ENCODE data around the gene DMPK.

DMPK gene

DNA sequence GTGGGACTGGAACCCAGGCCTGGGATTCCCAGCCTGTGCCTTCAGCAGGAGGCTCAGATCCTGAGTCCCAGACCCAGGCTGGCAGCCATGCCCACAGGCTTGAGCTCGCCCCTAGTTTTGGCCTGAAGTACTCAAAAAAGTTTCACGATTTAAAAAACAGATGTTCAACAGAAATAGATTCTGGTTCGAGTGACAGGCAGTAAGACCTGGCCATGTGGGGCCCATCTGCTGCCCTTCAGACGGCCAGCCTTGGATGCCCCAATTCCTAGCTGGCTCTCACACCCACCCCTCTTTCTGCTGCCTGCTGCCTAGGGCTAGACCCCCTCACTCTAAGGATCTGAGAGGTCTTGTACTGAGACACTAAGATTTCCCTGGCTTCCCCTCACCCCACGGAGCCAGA is 2.8 kb upstream of the DMPK start:
- no peak for DNase-seq

DNA sequence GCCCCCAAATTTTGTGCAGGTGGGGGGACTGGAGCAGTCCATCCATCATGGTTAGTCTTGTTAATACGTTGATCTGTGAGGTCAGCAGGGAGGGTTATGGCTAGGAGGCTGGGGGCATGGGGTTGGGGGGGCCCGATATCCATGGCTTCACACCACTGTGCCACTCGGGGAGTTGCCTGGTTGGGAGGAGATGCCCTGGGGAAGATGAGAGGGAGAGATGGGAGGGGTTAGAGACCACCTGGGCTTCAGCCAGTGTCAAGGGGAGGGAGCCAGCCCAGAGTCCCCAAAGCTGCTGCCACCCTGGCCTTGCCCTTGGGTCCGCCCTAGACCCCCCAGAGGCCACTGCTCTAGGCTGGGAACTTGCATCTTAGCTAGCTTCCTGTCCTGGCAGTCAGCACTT is 1.8 kb upstream of the DMPK start:
- DNase-seq: no peak

DNA sequence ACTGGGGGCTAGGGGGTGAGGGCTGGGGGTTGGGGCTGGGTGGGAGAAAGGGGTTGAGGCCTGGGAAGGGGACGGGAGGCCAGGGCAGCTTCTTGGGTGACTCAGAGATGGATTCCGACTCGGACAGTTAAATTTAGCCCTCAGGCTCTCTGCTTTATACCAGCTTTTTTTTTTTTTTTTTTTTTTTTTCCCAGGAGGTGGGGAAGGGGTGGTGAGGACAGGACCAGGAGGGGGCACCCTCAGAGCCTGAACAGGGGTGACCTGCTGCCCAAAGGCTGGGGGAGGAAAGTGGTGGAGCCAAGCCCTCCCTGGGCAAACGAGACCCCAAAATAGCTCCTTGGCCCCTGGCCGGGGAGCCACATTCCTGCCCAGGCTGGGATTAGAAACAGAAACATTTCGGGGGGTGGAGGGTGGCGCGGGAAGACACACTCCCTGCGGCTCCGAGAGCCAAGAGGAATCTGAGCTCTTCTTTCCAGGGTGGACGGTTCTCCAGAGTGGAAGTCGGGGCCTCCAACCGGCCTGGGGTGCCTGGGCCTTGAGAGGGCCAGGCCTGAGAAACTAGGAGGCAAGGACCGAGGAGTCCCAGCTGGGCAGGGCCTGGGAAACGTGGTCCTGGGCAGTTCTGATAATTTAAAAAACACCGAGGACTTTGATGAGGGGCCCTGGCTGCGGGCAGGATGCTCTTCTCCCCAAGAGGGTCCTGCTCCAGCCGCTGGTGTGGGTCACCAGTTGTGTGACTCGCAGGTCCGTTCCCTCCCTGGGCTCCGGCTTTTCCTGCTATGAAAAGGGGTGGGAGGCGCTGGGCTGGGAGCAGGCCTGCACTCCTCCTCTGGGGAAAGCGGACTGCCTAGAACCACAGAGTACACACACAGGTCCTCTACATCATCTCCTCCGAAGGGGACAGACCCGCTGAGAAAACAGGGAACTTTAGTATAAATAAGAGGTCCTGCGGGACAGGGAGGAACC is 813 bp upstream of the DMPK start:
- DNase-seq: no peak

DNA sequence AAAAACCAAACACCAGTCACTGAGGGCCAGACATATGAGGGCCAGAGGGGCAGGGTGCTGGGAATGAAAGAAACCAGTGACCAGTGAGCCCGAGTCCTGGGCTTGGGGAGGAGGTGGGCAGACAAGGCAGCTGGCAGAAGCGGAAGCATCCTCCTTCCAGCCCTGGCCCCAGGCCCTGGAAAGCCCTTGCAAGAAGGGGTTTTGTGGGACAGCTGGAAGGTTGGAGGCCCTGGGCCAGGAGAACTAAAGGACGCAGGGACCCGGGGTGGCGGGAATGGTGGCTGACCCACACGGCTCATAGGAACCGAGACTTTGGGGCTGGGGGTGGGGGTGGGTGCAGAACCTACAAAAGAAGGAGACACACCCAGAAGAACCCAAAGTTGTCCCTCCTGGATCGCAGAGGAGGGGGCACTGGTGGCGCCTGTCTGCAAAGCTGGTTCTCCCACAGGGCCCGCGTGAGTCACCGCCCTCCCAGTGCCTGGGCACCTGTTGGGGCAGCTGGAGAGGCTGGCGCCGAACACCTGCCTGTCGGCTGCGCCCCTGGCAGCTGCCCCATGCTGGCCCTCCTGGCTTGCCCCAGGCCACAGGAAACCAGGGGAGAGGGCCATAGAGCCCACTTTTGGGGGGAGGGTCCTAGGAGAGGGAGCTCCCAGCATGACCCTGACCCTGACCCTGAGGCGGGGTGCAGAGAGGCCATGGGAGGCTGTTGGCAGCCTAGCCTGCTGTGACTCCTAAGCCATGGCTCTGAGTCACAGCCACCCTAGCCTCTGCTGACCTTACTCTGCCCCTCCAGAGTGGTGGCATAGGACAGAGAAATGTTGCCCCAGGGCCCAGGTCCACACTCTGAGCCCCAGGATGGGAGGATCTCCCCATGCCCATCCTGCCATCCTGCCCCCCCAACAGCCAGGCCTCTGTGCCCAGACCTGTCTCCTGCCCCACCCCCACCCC is 802 bp downstream of the DMPK start:
- DNase-seq: no peak

DNA sequence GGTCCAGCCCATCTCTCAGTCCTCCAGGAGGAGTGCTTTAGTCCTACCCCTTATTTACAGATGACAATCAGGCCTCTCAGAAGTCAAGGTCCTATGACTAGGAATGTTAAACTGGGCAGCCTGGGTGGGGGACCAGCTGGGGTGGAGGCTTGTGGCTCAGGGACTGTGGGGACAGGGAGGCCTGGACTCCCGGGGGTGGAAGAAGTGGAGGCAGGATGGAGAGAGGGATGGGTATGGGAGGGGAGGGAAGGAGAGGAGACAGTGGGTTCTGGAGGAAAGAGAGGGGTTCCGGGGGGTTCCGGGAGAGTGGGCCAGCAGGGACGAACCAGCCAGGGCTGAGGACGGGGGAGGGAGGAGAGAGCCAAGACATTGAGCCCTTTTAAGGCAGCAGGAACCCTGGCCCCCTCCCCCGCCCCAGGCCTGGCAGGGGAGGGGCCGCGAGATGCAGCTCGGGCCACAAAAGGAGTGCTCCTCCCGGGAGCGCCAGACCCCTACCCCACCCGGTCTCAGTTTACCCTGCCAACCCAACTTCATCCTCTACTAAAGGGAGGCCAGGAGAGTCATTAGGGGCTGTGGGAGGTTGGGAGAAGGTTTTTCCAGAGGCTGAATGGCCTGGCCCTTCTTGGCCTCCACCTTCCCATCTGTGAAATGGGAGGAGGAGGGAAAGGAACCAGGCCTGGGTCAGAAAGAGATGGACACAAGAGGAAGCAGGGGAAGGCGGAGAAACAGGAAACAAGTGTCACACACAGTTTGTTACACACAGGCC is 1.7 kb downstream of the DMPK start:
- DNase-seq: no peak

DNA sequence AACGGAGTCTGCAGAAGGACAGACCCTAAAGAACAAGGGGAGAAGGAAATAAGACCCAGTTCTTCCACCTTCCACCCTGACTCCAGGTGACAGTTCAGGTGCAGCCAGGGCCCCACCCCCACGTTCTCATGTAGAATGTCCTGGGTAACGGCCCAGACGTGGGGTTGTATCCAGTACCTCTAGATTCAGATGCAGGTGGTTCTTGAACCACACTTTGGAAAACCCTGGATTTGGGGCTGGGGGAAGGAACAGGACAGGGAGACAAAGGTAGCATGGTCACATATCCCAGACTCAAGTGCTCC is 2.2 kb downstream of the DMPK start:
- no peak for DNase-seq

DNA sequence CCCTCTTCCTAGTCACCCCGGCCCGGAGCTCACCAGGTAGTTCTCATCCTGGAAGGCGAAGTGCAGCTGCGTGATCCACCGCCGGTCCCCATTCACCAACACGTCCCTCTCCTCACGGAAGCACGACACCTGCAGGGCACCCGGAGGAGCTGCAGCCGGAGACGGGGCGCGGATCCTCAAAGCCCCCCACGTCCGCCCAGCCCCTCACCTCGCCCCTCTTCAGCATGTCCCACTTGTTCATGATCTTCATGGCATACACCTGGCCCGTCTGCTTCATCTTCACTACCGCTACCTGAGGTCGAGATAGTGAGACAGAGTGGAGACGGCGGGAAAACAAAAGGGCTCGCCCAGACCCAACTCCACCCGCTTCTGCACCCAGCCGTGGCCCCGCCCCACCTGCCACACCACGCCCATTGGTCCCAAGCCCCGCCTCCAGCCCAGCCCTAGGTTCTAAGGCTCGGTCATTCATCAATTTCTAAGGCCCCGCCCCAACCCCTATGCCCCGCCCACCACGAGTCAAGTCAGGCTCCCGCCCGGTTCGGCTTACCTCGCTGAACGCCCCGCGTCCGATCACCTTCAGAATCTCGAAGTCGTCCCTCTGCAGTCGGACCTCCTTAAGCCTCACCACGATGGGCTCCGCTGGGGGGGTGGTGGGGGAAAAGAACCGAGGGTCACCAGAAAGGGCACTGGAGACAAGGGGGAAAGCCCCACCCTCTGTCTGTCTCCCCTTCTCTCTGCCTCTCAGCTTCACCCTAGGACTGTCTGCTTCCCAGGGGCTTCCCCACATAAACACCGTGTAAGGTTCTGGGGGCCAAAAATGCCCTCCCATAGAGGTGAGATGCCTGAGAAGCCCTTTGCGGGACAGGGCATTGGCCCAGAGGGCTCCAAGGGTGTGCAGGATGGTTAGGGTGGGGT is 2.8 kb downstream of the DMPK start:
- peak; percentile 64 for DNase-seq

DNA sequence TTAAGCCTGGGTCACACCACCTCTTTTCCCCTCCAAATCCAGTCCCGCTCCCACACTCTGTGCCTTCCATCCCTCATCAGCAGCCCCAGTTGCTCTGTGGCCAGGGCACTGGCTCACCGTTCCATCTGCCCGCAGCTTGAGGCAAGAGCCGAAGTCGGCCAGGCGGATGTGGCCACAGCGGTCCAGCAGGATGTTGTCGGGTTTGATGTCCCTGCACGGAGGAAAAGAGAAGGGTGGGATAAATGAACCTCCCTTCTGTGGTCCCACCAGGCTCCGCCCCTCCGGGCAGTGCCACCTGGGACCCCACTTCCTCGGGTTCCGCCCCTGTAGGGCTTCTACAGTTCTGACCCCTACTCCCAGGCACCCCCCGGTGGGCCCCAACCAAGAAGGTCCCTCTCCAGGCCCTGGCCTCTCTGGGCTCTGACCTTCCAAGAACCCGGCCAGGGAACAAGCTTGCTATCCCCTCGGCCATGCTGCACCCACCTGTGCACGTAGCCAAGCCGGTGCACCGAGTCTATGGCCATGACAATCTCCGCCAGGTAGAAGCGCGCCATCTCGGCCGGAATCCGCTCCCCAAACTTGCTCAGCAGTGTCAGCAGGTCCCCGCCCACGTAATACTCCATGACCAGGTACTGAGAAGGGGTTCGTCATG is 4.2 kb downstream of the DMPK start:
- no peak for DNase-seq

DNA sequence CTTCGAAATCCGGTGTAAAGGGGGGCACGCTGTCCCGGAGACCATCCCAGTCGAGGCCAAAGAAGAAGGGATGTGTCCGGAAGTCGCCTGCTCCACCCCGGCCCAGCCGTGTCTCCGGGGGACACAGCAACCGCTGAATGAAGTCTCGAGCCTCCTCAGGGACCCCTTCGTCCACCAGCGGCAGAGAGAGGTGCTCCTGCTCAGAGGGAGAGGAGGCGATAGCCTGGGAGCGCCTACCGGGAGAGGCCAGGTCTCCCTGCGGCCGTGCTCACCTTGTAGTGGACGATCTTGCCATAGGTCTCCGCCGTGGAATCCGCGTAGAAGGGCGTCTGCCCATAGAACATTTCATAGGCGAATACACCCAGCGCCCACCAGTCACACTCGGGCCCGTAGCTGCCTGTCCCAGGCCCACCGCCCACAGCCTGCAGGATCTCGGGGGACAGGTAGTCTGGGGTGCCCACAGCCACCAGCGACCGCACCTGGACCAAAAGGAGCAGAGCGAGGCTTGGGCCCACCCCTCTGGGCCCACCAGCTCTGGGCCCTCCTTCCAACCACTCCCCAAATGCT is 4.8 kb downstream of the DMPK start:
- no peak for DNase-seq

DNA sequence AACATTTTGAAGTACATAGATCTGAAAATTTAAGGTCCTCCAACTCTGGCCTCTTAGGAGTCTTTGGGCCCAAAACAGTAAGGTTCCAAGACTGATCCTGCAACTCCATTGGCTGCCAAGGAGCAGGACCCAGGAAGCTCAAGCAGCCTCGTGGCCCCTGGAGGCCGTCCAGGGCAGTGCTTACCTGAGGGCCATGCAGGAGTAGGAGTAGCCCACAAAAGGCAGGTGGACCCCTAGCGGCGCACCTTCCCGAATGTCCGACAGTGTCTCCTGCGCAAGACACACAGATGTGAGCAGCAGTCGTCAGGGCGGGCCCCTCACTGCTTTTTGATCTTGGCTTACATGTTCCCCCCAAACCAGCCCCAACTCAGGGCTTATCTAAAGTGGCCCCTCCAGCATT is 7.5 kb downstream of the DMPK start:
- no peak for DNase-seq

DNA sequence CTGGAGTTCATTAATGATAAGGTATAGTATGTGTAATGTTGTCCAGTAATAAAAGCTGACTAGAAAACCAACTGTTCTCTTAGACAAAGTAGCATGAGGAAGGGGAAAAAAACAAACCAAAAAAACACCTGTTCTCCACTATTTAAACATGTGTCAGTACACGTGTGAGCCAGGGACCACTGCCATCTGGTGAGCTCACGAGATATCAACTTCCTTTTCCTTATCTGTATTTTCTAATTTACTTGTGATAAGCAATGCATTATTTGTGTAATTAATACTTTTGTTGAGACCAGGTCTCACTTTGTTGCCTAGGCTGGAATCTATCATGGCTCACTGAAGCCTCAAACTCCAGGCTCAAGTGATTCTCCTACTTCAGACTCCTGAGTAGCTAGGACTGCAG is 8.9 kb downstream of the DMPK start:
- DNase-seq: no peak

DNA sequence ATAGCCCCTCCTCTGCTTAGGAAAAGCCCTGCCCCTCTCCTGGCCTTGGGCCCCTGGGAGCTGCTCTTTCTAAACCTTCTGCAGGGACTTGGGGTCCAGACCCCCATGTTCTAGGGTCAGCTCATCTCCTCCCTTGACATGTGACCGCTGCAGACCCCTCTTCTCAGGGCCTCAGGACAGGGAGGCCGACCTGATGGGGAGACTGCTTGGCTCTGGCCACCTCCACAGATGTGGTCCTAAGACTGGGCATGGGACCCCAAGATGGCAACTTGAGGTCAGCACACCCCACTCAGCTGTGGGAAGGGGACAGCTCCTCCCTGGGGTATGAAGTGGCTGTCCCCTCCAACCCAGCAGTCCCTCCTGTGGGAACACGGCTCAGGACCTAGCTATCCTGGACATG is 9.4 kb downstream of the DMPK start:
- no peak for DNase-seq

DNA sequence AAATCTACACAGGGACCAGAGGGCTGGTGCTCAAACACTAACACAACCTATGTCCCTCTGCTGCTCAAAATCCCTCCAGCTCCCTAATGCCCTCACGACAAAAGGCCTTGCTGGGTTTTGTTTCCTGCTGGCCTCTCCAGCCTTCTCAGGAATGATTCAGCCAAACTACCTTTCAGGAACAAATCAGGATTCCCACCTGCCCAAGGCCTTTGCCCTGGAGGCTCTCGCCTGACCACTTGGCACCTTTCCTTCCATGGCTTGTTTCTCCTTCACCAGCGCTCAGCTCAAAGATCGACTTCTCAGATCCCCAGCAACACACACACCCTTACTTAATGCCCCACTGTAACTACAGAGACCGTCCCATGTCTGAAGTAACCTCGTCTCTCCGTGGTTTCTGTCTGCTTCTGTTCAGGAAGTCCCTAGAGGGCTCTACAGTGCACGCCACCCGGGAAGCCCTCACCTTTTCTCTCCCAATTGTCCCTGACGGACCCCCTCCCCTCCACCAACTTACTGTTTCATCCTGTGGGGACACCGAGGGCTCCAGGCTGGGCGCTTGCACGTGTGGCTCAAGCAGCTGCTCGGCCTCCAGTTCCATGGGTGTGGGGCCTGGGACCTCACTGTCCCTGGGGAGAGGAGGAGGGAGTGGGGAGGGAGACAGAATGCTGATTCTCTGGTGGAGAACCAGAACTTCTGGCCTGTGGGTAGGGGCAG is 10.0 kb downstream of the DMPK start:
- no peak for DNase-seq

DNA sequence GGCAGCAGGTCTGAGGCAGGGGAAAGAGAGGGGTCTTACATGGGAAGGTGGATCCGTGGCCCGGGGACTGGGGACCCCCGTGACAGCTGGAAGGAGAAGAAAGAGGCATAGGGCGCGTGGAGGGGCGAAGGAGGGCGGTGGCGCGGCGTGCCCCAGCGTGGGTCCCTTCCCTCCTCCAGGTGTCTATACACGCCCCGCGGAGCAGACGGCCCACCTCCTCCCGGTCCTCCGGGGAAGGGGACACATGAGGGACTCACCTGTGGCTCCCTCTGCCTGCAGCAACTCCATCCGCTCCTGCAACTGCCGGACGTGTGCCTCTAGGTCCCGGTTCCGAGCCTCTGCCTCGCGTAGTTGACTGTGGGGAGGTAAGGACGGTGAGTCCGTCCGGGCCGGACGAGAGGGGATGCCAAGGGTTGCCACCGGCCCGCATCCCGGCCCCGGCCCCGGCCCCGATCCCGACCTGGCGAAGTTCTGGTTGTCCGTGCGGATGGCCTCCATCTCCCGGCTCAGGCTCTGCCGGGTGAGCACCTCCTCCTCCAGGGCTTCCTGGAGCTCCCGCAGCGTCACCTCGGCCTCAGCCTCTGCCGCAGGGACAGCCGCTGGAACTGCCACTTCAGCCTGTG is 10.9 kb downstream of the DMPK start:
- DNase-seq: no peak

DNA sequence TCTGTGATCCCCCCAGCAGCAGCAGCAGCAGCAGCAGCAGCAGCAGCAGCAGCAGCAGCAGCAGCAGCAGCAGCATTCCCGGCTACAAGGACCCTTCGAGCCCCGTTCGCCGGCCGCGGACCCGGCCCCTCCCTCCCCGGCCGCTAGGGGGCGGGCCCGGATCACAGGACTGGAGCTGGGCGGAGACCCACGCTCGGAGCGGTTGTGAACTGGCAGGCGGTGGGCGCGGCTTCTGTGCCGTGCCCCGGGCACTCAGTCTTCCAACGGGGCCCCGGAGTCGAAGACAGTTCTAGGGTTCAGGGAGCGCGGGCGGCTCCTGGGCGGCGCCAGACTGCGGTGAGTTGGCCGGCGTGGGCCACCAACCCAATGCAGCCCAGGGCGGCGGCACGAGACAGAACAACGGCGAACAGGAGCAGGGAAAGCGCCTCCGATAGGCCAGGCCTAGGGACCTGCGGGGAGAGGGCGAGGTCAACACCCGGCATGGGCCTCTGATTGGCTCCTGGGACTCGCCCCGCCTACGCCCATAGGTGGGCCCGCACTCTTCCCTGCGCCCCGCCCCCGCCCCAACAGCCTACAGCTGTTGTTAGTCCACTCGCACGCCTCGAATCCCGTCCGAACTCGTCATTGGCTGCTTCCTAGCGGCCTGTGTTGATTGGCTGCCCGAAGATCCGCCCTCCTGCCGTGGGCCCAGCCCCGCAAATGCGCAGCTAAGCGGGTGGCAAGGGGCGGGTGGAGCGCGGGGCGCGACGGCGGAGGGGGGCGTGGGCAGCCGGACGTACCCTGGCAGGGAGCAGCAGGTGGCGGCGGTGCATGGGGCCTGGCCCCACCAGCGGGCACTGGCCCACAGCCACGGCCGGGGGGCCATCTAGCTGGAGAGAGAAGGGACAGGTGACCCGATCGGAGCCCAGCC is 11.8 kb downstream of the DMPK start:
- peak; percentile 88 for DNase-seq

DNA sequence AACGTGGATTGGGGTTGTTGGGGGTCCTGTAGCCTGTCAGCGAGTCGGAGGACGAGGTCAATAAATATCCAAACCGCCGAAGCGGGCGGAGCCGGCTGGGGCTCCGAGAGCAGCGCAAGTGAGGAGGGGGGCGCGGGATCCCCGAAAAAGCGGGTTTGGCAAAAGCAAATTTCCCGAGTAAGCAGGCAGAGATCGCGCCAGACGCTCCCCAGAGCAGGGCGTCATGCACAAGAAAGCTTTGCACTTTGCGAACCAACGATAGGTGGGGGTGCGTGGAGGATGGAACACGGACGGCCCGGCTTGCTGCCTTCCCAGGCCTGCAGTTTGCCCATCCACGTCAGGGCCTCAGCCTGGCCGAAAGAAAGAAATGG is 12.5 kb downstream of the DMPK start:
- DNase-seq: peak; percentile 57

DNA sequence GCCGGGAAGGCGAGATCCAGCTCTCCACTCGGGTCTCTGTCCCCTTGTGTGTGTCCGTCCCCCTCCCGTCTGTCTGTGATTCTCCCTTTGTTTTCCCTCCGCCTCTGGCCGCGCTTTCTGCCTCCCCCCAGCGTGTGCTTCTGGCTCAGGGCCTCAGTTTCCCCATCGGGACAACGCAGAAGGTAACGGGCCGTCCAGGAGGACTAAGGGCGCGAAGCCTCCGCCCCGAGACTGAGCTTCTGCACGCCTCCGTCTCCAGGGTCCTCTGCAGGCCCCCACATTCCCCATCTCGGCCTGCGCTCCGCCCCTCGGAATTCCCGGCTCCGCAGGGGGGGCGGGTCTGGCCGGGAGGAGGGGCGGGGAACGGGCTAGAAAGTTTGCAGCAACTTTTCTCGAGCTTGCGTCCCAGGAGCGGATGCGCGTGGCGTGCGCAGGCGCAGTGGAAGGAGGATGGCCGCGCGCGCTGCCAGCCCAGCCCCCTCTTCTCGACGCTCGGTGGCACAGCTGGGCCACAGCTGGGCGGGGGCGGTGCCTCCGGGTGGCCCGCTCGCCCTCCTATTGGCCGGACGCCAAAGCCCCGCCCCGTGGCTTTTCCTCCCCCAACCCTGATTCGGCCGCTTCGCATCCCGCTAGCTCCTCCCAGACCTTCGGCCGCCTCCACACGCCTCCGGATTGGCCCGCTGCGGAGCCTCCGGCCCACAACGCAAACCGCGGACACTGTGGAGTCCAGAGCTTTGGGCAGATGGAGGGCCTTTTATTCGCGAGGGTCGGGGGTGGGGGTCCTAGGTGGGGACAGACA is 13.1 kb downstream of the DMPK start, which contains the start of gene SIX5:
Gene SIX5 (minus strand): TSS at position 269 of the 799 bp plus-strand sequence. CDS start 408 bp downstream, outside the sequence.
- peak; percentile 88 for DNase-seq

DNA sequence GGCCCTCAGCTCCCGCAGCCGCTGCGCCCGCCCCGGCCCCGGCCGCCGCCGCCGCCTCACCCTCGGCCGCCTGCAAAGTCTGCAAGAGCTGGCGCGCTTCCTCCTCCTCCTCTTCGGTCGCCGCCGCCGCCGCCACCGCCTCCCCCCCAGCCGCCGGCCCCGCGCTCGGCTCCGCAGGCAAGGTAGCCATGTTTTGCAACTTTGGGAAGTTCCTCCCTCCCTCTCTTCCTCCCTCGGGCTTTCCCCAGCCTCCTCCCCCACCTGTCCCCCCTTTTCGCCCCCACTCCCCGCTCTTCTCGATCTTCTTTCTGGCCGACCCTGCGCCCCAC is 13.7 kb downstream of the DMPK start:
- DNase-seq: peak; percentile 30

Measured in effector CD4-positive, alpha-beta T cell (primary cell).